Islet of Langerhans (tissue), 1 donor: ENCODE measurements around the gene AVPR1A.
"Not testable (repeated sequence)": the region's sequence is repeated elsewhere in the genome, so short reads cannot be mapped to it uniquely, and the experiment has no call there.

Experiments
- FAIRE-seq: peaks from one replicate; lab custom pipeline; 2011; peaks lifted over from hg19 to GRCh38; lab: Jason Lieb, UNC

Gene AVPR1A

DNA sequence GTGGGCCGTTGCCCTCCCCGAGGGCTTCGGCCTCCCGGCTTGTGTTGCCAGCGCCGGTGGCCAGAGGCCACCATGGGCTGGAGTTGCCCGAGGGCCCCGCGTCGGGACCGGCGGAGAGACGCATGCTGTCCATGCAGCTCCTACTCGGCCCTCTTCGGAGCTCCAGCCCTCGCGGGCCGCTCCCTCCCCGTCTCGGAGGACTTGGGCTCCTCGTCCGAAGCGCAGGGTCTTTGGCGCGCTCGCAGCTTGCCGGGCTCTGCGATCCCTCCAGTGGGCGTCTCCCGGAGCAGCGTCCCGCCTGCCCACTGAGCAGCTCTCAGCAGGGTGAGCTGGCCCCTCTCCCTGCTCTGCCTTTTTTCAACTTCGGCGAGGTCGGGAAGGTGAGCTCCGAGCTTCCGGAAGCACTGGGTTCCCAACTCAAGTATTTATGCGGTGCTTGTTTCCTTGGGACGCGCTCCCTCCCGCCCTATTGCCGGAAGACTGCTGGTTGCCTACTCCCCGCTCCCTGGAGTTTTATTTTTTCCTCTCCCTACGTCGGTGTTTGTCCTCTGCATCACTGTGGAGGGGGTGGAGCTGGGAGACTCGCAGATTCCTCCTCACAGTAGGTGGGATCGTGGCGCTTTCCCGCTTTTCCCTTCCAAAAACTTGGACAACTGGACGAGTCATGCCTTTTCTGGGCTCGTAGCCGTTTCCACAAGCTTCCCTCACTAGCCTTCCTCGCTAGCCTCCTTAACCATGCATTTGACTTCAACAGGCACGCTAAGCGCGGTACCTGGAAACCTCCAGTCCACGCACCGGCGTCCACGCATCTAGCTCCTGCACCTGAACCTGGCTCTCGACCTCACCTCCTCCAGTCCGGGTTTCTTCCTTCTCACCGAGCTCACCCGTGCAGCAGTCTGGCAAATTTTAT, at the start of gene AVPR1A:
TSS of gene AVPR1A (minus strand) at position 489 of the 910 bp plus-strand sequence. CDS start at position 124, 365 bp downstream.
- no peak for FAIRE-seq

DNA sequence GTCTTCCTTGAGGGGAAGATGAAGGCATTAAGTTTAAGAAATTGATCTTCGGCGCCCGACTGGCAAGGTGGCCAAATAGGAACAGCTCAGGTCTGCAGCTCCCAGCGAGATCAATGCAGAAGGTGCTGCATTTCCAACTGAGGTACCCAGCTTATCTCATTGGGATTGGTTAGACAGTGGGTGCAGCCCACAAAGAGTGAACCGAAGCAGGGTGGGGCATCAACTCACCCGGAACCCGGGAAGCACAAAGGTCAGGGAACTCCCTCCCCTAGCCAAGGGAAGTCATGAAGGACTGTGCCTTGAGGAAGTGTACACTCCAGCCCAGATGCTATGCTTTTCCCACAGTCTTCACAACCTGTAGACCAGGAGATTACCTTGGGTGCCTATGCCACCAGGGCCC, 45.2 kb upstream of the AVPR1A start:
- no peak for FAIRE-seq

DNA sequence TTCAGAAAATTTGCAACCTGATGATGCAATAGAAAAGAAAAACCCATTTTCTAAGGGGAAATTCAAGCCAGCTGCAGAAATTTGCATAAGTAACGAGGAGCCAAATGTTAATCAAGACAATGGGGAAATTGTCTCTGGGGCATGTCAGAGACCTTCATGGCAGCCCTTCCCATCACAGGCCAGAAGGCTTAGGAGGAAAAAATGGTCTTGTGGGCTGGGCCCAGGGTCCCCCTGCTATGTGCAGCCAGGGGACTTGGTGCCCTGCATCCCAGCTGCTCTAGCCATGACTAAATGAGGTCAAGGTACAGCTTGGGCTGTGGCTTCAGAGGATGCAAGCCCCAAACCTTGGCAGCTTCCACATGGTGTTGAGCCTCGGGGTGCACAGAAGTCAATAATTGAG, 28.2 kb upstream of the AVPR1A start:
- no peak for FAIRE-seq

DNA sequence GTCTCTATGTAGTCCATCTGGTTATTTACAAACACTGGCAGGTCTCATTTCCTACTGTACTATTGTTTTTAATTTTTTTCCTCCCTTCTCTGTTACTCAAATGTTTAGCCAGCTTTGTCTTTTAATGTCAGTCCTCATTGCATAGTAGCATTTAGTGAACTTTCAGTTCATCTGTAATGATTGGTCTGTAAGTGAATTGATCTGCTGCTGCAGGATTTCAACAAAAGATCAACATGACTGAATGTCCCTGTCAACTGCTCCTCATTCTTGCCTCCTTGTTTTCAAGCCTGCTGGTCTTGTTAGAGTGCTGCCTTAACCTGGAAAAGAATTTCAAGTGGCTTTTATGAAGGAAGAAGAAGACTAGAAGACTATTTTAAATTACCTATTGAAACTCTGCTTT, 19.3 kb upstream of the AVPR1A start:
- no peak for FAIRE-seq

DNA sequence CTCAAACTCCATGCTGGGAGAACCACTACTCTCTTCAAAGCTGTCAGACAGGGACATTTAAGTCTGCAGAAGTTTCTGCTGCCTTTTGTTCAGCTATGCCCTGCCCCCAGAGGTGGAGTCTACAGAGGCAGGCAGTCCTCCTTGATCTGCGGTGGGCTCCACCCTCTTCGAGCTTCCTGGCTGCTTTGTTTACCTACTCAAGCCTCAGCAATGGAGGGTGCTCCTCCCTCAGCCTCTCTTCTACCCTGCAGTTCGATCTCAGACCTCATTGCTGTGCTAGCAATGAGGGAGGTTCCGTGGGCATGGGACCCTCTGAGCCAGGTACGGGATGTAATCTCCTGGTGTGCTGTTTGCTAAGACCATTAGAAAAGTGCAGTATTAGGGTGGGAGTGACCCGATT, 16.7 kb upstream of the AVPR1A start:
- FAIRE-seq: not testable (repeated sequence)

DNA sequence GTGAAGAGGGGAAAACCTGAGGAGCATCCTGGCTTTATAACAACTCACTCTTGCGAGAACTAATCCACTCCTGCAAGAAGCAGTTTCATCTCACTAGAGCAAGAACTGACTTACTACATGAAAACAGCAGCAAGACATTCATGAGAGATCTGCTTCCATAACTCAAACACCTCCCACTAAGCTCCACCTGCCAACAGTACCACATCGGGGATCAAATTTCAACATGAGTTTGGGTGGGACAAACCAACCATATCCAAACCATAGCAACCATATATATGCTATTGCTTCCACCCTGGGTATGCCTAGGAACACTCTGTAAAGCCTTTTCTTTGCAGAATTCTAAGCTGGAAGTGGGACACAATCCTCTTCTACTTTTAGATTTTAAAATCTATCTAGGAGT, 13.9 kb upstream of the AVPR1A start:
- FAIRE-seq: no peak

DNA sequence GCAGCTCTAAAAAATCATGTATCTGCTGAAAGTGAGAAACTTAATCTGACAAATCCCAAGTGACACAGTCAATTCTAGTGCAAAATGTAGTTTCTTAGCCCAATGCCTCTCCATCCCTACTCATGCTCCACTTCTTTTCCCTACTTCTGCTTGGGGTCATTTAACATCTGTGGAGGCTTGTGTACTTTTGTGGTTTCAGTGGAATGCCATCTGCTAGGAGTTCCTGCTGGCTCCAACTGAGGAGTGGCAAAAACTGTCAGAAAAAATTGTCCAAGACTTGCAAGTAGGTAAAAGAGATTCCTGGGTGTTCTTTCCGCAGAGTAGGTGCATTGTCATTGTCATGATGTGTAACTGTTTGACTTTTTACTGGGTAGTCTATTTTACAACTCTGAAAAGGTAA, 12.5 kb upstream of the AVPR1A start:
- FAIRE-seq: no peak

DNA sequence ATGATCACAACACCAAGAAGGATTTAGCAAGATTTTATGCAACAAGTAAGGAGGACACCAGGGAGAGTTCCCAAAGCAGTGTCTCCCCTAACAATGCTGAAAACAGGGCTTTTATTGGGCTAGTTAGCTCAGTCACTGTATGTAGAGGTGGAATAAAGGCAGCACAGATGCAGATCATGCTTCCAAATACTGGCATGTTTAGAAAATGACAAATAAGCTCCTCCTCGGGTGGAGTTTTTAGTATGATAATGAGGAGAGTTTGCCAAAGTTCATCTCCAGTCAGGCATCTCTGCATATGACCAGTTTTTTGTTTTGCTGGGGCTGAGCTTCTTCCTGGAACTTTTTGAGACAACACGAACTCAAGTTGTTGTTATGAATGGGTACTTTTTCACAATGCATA, 4.4 kb upstream of the AVPR1A start:
- FAIRE-seq: no peak

DNA sequence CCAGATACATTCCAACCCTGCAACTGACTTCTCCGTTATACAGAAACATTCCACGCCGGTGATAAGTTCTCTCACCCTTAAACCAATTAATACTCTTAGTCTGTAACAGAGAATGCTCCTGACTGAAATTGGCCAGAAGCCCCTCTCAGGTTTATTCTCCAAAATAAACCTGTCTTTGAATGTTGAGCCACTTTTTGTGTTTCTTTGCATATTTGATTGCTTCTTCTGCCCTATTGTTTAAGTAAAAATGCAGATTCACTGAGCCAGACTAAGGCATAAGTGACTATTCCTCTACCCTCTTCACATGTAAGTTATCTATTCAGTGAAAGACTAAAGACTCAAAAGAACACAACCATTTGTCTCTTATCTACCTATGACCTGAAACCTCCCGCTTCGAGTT, 3.6 kb upstream of the AVPR1A start:
- no peak for FAIRE-seq

DNA sequence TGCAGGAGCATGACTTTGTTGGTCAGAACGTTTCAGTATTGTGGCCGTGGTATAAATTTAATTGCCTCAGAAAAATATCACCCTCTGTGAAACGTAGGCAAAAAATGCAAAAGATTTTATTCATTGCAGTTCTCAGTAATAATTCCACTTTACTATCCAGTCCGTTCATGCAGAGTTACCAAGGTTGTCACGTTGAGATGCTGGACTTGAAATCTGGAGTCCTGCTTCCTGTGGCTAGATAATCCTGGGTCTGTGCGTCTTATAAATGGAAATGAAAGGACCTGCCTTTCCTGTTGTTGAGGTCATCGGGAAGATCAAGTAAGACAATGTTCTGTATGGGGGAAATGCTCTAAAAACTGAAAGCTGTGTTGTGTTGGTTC, 1.3 kb upstream of the AVPR1A start:
- FAIRE-seq: no peak

DNA sequence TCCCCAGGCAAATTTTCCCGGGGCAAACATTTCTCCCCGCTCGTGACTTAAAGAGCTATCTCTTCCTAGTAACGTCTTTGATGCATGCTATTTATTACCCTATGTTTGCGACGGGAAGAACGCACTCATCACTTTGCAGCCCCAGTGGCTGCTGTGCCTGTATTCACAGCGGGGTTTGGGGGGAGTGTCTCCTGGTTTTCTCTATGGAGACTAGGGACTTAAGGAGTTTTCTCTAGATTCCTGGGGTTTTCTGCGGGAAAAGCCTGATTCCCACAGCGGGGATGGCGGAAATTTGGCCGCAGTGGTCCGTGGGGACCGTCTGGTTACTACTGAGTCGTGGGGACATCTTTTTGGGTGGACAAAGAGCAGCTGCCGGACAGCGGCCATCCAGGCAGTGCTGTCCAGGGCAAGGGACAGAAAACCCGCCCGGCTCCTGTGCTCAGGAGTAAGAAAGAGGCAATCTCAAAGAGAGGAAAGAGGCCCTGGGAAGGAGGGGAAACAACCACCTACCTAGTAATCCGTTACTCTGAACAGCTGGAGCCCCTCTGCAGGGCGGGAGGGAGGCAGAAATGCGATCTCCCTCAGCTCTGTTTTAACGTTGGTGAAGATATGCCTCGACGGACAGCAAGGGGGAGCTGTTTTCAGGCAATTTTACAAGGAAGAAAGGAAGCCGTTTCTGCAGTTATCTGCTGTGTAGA, 771 bp upstream of the AVPR1A start:
- peak; percentile 17 for FAIRE-seq

DNA sequence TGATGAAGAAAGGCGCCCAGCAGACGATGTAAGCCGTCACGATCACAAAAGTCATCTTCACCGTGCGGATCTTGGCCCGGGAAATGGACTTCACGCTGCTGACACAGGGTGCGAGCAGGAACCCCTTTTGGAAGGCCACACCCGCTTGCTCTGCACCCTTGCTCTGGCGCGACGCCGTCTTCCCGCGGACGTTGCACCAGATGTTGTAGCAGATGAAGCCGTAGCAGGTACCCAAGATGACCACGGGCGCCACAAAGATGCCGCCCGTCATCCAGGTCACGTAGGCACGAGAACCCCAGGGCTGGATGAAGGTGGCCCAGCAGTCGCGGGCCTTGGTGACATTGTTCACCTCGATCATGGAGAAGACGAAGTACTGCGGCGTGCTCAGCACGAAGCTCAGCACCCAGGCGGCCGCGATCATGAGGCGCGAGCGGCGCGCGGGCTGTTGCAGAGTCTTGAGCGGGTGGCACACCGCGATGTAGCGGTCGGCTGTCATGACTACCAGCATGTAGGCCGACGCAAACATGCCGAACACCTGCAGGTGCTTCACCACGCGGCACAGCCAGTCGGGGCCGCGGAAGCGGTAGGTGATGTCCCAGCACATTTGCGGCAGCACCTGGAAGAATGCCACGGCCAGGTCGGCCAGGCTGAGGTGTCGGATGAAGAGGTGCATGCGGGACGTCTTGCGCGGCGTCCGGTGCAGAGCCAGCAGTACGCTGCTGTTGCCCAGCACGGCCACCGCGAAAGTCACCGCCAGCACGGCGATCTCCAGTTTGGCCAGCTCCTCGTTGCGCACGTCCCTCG, 890 bp downstream of the AVPR1A start:
- no peak for FAIRE-seq

DNA sequence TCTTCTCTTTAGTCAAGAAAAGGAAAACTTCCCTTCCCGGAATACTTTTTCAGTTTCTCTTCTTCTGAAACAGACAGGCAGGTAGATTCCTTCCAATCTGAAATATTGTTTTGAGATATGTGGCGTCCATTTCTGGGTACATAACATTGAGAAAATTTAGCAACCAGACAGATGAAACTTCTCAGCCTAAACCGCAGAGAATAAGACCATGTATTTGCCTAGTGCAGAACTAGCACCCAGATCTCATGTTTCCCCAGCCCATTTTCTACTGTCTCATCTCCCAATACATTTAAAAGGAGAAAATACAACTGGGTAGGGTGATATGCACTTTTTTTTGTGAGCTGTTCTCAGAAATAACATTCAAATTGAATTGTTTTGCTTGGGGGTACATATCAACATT, 6.4 kb downstream of the AVPR1A start:
- no peak for FAIRE-seq

DNA sequence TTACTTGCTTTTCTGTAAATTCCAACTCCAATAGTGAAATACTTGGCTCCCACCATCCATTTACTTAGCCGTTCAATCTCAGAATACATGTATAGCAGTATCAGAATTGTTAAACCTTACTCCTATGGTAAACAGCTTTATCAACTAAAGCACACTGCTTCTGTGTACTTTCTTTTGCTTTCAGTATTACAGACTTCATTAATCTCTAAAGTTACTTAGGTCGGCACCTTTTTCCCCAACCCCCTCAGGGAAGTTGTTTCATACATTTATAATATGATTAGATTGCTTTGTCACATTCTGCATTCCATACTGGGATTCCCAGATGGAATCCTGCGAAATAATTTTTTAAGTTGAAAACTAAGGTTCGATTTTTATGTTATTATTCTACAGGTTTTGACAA, 12.5 kb downstream of the AVPR1A start:
- no peak for FAIRE-seq

DNA sequence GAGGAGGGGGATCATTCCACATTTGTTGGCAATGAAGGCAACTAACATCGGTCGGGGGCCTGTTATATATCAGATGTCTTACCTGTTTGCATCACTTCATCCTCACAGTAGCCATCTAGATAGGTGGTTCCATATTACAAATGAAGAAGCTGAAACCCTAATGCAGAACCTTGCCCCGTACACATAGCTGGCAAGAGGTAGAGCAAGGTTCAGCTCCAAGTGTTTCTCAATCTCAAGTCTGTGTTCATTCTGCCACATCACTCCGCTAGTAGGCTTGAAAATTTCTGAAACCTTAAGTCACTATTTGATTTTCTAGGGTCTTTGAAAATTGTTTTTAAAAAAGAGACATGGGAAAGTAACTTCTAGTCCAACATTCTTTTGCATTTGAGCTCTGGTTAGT, 17.0 kb downstream of the AVPR1A start:
- FAIRE-seq: no peak

DNA sequence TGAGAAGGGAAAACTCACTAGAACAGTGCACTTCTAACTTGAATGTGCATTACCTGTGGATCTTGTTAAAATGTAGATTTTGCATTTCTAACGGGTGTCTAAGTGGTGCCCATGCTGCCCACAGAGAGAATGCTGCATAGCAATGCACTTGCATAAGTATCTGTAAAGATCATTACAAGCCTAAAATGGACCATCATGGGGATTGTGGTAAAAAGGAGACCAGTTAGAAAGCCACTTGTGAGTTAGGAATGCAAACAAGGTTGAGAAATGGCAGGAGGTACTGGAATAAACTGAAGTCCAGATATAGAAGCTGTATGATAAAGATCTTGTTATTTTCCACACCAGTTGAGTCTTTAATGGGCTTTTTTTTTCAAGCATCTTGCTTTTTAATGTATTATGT, 18.8 kb downstream of the AVPR1A start:
- no peak for FAIRE-seq

DNA sequence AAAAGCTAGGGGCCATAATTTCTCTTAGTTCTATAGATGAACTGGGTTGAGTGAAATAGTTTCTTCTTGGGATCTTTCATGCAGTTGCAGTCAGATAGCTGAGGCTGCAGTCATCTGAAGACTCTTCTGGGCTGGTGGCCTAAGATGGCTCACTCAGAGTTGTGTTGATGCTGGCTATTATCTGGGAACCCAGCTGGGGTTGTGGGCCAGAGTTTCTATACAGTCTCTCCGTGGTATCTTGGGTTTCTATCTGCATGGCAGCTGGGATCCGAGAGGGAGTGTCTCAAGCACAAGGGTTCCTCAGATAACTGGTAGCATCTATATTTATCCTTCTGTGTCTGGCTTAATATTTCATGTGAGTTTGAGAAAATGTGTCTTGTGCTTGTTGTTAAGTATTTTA, 21.1 kb downstream of the AVPR1A start:
- FAIRE-seq: no peak

DNA sequence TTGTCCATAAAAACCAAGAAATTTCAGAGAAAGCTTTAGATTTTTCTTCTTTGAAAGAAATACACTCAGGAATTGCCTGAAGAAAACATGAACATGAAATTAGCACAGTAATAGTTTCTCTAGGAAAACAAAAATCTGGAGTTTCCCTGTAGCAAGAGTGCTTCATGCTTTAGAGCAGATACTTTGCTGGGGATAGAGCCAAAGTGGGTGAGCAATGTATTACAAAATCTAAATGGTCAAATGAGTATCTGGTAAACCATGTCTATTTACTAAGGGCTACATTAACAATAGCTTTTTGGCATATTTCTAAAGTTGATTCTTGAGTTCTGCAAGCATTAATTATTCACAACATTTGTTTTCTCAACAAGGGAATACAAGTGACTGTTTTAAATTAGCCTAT, 26.2 kb downstream of the AVPR1A start:
- FAIRE-seq: no peak

DNA sequence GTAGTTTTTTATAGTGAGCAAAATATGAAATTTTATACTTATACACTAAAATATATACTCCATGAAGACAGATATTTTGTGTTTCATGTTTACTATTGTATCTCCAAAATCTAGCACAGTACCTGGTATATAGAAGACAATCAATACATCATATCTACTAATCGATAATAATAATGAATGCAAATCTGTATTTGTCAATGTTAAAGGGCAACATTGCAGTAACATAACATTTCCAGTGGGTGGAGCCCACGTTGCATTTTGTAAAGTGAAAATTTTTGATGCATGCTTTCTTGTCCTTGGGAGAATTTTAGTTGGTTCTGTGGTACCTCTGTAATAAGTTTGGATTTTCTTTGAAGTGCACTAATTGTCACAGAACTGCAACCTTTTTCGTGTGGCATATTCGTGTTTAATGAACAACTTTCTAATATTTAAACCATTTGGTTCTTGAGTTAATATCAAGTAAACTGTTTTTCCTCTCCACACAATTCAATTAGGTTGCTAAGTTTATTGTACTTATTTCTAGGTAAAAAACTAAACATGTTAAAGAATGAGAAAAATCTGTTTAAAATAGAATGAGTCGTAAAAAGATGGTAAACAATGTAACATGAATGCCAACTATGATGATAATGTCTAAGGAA, 47.4 kb downstream of the AVPR1A start:
- peak; percentile 98 for FAIRE-seq

DNA sequence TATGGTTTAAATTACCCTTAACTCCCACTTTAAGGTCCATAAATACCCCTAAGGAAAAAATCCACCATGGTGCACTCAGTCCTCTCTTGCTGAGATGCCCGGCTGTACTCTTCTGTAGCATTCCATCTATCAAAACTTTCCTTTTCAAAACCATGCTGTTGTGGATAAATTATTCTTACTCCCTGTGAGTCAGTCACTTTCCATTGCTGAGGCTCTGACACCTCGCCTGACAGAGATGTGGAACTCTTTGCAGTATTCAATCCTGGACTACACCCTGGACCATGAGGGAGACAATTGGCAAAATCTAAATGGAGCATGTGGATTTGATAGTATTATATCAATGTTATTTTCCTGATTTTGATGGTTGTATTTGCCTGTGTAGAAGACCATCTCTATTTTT, 49.1 kb downstream of the AVPR1A start:
- no peak for FAIRE-seq

DNA sequence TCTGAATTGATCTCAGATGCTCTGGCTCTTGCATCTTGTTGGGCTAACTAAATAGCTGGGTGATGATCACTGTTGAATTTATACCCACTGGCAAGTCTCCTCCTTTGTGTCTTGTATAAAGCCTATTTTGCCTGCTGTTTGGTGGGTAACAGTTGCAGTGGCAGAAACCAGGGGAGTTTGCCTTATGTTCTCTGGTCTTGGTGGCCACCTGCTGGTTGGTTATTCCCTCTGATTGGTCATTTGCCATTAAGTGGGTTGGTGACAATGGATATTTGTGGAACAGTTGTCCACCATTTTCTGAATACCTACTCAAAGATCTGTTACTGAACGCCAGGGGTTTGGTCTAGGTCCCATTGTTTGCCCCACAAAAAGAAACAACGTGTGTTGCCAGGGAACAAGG, 52.1 kb downstream of the AVPR1A start:
- FAIRE-seq: no peak

DNA sequence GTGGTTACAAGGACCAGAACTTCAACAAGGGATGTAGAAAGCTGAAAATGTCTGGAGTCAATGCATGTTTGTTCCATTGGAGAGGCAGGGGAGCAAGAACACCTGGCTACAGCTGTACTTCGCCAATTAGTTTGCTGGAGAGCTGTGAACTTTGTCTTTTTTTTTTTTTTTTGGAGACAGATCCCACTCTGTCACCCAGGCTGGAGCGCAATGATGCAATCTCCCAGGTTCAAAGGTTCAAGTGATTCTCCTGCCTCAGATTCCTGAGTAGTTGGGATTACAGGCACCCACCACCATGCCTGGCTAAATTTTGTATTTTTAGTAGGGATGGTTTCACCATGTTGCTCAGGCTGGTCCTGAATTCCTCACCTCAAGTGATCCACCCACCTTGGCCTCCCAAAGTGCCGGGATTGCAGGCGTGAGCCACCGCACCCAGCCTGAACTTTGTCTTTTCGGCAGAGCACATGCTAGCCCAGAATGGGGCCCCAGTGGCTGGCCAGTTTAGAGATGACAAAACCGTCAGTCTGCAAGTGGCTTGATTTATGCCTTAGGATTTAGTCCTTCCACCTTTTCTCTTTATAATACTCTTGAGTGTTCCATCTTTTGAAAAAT, 55.5 kb downstream of the AVPR1A start:
- no peak for FAIRE-seq
